Uterus (tissue), 2 donors: ENCODE results near the gene MYNN.

Experiments used
- CTCF ChIP-seq, 4 experiments: fragments of 200-600 bp in 2 of 4; fragments of 450-650 bp in 2 of 4; sonication (generic) in 2 of 4; IDR thresholded peaks; one replicate each; pipeline ENCODE4 v1.5.1; 2016 to 2019; ENCODE audit warnings: antibody characterized with exemption in 4 of 4, mild to moderate bottlenecking in 2 of 4, moderate library complexity in 1 of 4
- POLR2A ChIP-seq, 2 donors: fragments of 450-650 bp; IDR thresholded peaks; one replicate each; pipeline ENCODE4 v1.6.1; 2016; ENCODE audit warnings: antibody characterized with exemption in 2 of 2, mild to moderate bottlenecking in 1 of 2, moderate library complexity in 1 of 2

GRCh38 chr3:169764882-169765612 lies 8.1 kb upstream of the MYNN start, which contains the start of gene TERC:
- TF ChIP-seq CTCF (IDR thresholded peaks at IDR 0.05) (no peak), POLR2A (IDR thresholded peaks at IDR 0.05) (peak; percentile 97 to 98)
